IMR-90 (cell line): ENCODE data around the gene INHBE. TPM values are rescaled to one million over a fixed set of nuclear protein-coding genes. Genes with fewer than 3 reads are reported as not detected.

Source experiments
- ATAC-seq: fragments of 200-7000 bp; cut with Tn5 transposase; 2 replicates; pipeline ENCODE4 v1.9.1; 2020; ENCODE audit warnings: low read depth, mild to moderate bottlenecking, moderate library complexity
- BruUV-seq: library from RNA; stranded (reverse); fragments of 400-500 nt; replicated peaks from 2 replicates; lab custom pipeline; 2021; lab: Mats Ljungman, UMichigan
- CTCF ChIA-PET: fragments of 300-600 bp; formaldehyde crosslinking; extraction: SDS; loops from one replicate; lab custom pipeline; 2021; ENCODE audit warnings: antibody characterized with exemption; lab: Yijun Ruan, JAX
- POLR2A ChIA-PET: fragments of 300-600 bp; sonication (Branson Sonifier 250); formaldehyde crosslinking; loops from one replicate; lab custom pipeline; 2022; ENCODE audit warnings: antibody characterized with exemption; ENCODE audit not compliant: unreplicated experiment; lab: Charles Lee
- DNase-seq: peaks from one replicate; pipeline ENCODE4 v3.0.0; 2013
- H2AFZ ChIP-seq: replicated peaks from 2 replicates; pipeline ENCODE3; 2013; ENCODE audit warnings: low read length, mild to moderate bottlenecking; ENCODE audit not compliant: poor library complexity
- H2AK5ac ChIP-seq: 2 replicates; pipeline ENCODE4 v1.6.1; 2013; ENCODE audit warnings: low read depth, low read length, inconsistent platforms
- H2AK9ac ChIP-seq: replicated peaks from 2 replicates; pipeline ENCODE3; 2013; ENCODE audit warnings: mild to moderate bottlenecking, low read depth, low read length, moderate library complexity; ENCODE audit not compliant: poor library complexity
- H2BK120ac ChIP-seq: 2 replicates; pipeline ENCODE4 v1.6.1; 2013; ENCODE audit warnings: low read depth, low read length, inconsistent platforms
- H2BK15ac ChIP-seq: 3 replicates; pipeline ENCODE4 v1.6.1; 2013; ENCODE audit warnings: low read depth, low read length, inconsistent platforms
- H2BK20ac ChIP-seq: 2 replicates; pipeline ENCODE4 v1.6.1; 2013; ENCODE audit warnings: low read depth, mild to moderate bottlenecking, inconsistent platforms, low read length, moderate library complexity
- H2BK5ac ChIP-seq: 2 replicates; pipeline ENCODE4 v1.6.1; 2013; ENCODE audit warnings: mild to moderate bottlenecking, low read depth, low read length, inconsistent platforms; ENCODE audit not compliant: poor library complexity, severe bottlenecking
- H3K14ac ChIP-seq: replicated peaks from 2 replicates; pipeline ENCODE4 v1.6.1; 2013; ENCODE audit warnings: low read depth, low read length, inconsistent platforms
- H3K18ac ChIP-seq: 2 replicates; pipeline ENCODE4 v1.6.1; 2013; ENCODE audit warnings: low read depth, low read length, control low read depth
- H3K23ac ChIP-seq: 2 replicates; pipeline ENCODE4 v1.6.1; 2013; ENCODE audit warnings: low read depth, low read length, inconsistent platforms
- H3K27ac ChIP-seq: 2 replicates; pipeline ENCODE4 v1.5.1; 2013; ENCODE audit warnings: mild to moderate bottlenecking, control low read depth, low read length; ENCODE audit not compliant: insufficient read depth
- H3K27me3 ChIP-seq: 2 replicates; pipeline ENCODE4 v1.6.1; 2013; ENCODE audit warnings: low read length; ENCODE audit not compliant: control insufficient read depth, insufficient read depth
- H3K36me3 ChIP-seq: 2 replicates; pipeline ENCODE4 v1.6.1; 2013; ENCODE audit warnings: low read length, mixed read lengths; ENCODE audit not compliant: control insufficient read depth, insufficient read depth
- H3K4ac ChIP-seq: 2 replicates; pipeline ENCODE4 v1.6.1; 2013; ENCODE audit warnings: low read depth, low read length, inconsistent platforms
- H3K4me1 ChIP-seq: 2 replicates; pipeline ENCODE4 v1.6.1; 2013; ENCODE audit warnings: low read length, mixed read lengths; ENCODE audit not compliant: control insufficient read depth, insufficient read depth
- H3K4me2 ChIP-seq: 2 replicates; pipeline ENCODE4 v1.6.1; 2013; ENCODE audit warnings: low read depth, mild to moderate bottlenecking, control low read depth, low read length, moderate library complexity
- H3K4me3 ChIP-seq: 2 replicates; pipeline ENCODE4 v1.5.1; 2013; ENCODE audit warnings: low read depth, mild to moderate bottlenecking, control low read depth, low read length, moderate library complexity; ENCODE audit not compliant: insufficient read depth
- H3K56ac ChIP-seq: 2 replicates; pipeline ENCODE4 v1.6.1; 2013; ENCODE audit warnings: low read length, inconsistent platforms; ENCODE audit not compliant: insufficient read depth; ENCODE audit errors: extremely low read depth
- H3K79me1 ChIP-seq, 2 experiments: 2 replicates each; pipeline ENCODE4 v1.6.1; 2013; ENCODE audit warnings: low read length in 2 of 2, inconsistent platforms in 1 of 2, low read depth in 1 of 2
- H3K9ac ChIP-seq: 2 replicates; pipeline ENCODE4 v1.6.1; 2013; ENCODE audit warnings: low read depth, low read length, control low read depth
- H3K9me1 ChIP-seq: 2 replicates; pipeline ENCODE4 v1.6.1; 2013; ENCODE audit warnings: low read length, inconsistent platforms; ENCODE audit not compliant: insufficient read depth
- H3K9me3 ChIP-seq: 2 replicates; pipeline ENCODE4 v1.6.1; 2013; ENCODE audit warnings: low read length; ENCODE audit not compliant: control insufficient read depth, insufficient read depth
- H4K20me1 ChIP-seq: 2 replicates; pipeline ENCODE4 v1.6.1; 2013; ENCODE audit warnings: low read length, inconsistent platforms; ENCODE audit not compliant: insufficient read depth
- H4K5ac ChIP-seq: 2 replicates; pipeline ENCODE4 v1.6.1; 2013; ENCODE audit warnings: mild to moderate bottlenecking, low read depth, low read length, control low read depth
- H4K8ac ChIP-seq, 2 experiments: 2 replicates each; pipeline ENCODE4 v1.6.1; 2013; ENCODE audit warnings: low read depth in 2 of 2, low read length in 2 of 2, control low read depth in 1 of 2, inconsistent platforms in 1 of 2
- H4K91ac ChIP-seq: 2 replicates; pipeline ENCODE4 v1.6.1; 2013; ENCODE audit warnings: low read depth, low read length, inconsistent platforms; ENCODE audit not compliant: insufficient read depth
- CTCF ChIP-seq: conservative IDR thresholded peaks from 2 replicates; pipeline ENCODE4 v1.5.1; 2012; ENCODE audit warnings: mild to moderate bottlenecking, low read depth, low read length, improper control_type of control experiment
- MAFK ChIP-seq: IDR thresholded peaks from 2 replicates; pipeline ENCODE4 v1.6.1; 2012; ENCODE audit warnings: low read depth, low read length, improper control_type of control experiment
- MAZ ChIP-seq: IDR thresholded peaks from 2 replicates; pipeline ENCODE4 v1.6.1; 2012; ENCODE audit warnings: low read depth, mild to moderate bottlenecking, low read length, improper control_type of control experiment, moderate library complexity, borderline replicate concordance
- POLR2A ChIP-seq: IDR thresholded peaks from 2 replicates; pipeline ENCODE4 v1.6.1; 2012; ENCODE audit warnings: mild to moderate bottlenecking, low read depth, low read length
- RAD21 ChIP-seq: IDR thresholded peaks from 2 replicates; pipeline ENCODE4 v1.6.1; 2012; ENCODE audit warnings: low read length, improper control_type of control experiment
- RCOR1 ChIP-seq: IDR thresholded peaks from 2 replicates; pipeline ENCODE4 v1.6.1; 2012; ENCODE audit warnings: mild to moderate bottlenecking, low read length, improper control_type of control experiment; ENCODE audit not compliant: insufficient replicate concordance
- SMC3 ChIP-seq: fragments of 150-350 bp; IDR thresholded peaks from 2 replicates; pipeline ENCODE4 v1.6.1; 2016; ENCODE audit warnings: low read depth, mild to moderate bottlenecking, antibody characterized with exemption, low read length, moderate library complexity
- WGBS, 2 experiments: methylation state at CpG; one replicate each; pipeline versions ENCODE4 v1.1.5 to v1.1.7; 2013; ENCODE audit warnings: missing lambda C conversion rate in 2 of 2; ENCODE audit not compliant: insufficient read length in 1 of 2; ENCODE audit errors: extremely low coverage in 2 of 2; 5-methylcytosine and 5-hydroxymethylcytosine counted together
- dilution Hi-C: fragments of 300-500 bp; cut with HindIII; formaldehyde crosslinking; loops from one replicate; pipeline ENCODE4 v1.14.3; 2018; ENCODE audit warnings: low sequenced_read_pairs; ENCODE audit not compliant: unreplicated experiment
- in situ Hi-C: fragments of 300-500 bp; cut with MboI; formaldehyde crosslinking; loops from 3 replicates; pipeline ENCODE4 v1.14.3; 2019; ENCODE audit warnings: low sequenced_read_pairs, inconsistent platforms, mixed read lengths
- intact Hi-C: fragments of 100-400 bp; cut with micrococcal nuclease; formaldehyde crosslinking; loops from 2 replicates; pipeline ENCODE4 v1.10.0; 2022
- polyA plus RNA-seq, 3 experiments: library from polyadenylated mRNA; depleted of rRNA; stranded (reverse); fragments of >200 nt; gene quantifications; 2 replicates each; pipeline ENCODE4 v1.2.3, GENCODE V29; 2012; ENCODE audit warnings: low replicate concordance in 1 of 3
- total RNA-seq: library from RNA; depleted of rRNA; stranded (reverse); fragments of >200 nt; gene quantifications from 2 replicates; pipeline ENCODE4 v1.2.3, GENCODE V29; 2012

INHBE gene
- total and polyA plus RNA-seq, 2 of the 4 experiments (the other 2 are of a cell fraction) = 0.90 to 1.7 TPM

GRCh38 chr12:57456145-57456700, 1.1 kb downstream of the INHBE start:
- H2AK9ac ChIP-seq = peak overlapping the region; percentile 92
- dilution Hi-C loops (no loop called here), intact Hi-C loops (loop anchor here (5.0 kb wide), 1 partner anchor 236 kb away; the partner anchor contains the start of gene OS9), in situ Hi-C loops (no loop called here)
- POLR2A ChIA-PET = no interaction called here
- H3K56ac ChIP-seq = no peak overlapping the region
- peaks cover 26% of the 10 kb centered on the region for H3K9me1 ChIP-seq
- DNase-seq = peak; percentile 44
- no peak overlapping the region for H3K4me3 ChIP-seq
- H3K4me1 ChIP-seq = peaks cover 36% of the 10 kb centered on the region
- peak overlapping the region; percentile 92 for H3K4ac ChIP-seq
- peak overlapping the region; percentile 82 for H2BK120ac ChIP-seq
- peak overlapping the region; percentile 83 to 85; a peak in 2 of 4 replicates for H4K8ac ChIP-seq
- peak overlapping the region; percentile 3; the same call in 1 of the 2 replicates for H4K5ac ChIP-seq
- H4K20me1 ChIP-seq = no peaks in the 10 kb centered on the region
- CTCF ChIA-PET = interaction anchor here (1.0 to 1.4 kb wide), 2 partner anchors 14 to 18 kb away, joined by 3 read pairs; no protein-coding TSS in a partner anchor
- H3K27ac ChIP-seq = no peak overlapping the region
- no peak overlapping the region for H3K23ac ChIP-seq
- peaks cover 0 to 15% of the 10 kb centered on the region in 2 experiments; a peak in 1 of 4 replicates for H3K79me1 ChIP-seq
- no peak overlapping the region; the same call in 1 of the 2 replicates for H3K18ac ChIP-seq
- no peak overlapping the region for H3K9ac ChIP-seq
- H3K27me3 ChIP-seq = no peaks in the 10 kb centered on the region
- peak overlapping the region; percentile 89 for H3K14ac ChIP-seq
- no TSS peak for BruUV-seq
- H2BK20ac ChIP-seq = peak overlapping the region; percentile 76; the same call in 1 of the 2 replicates
- peak overlapping the region; percentile 88; the same call in 1 of the 2 replicates for H4K91ac ChIP-seq
- no peaks in the 10 kb centered on the region for H3K9me3 ChIP-seq
- H3K4me2 ChIP-seq = peak overlapping the region; percentile 19; the same call in 1 of the 2 replicates
- H3K36me3 ChIP-seq = no peaks in the 10 kb centered on the region
- H2AFZ ChIP-seq = peak overlapping the region; percentile 84
- H2BK5ac ChIP-seq = no peak overlapping the region
- WGBS, 2 experiments = 47% methylated on average over 4 of the region's 15 CpGs; no CpG with 5 or more reads in 1 of the 2 experiments
- ATAC-seq = no peak
- no peak overlapping the region; the same call in 2 of the 3 replicates for H2BK15ac ChIP-seq
- TF ChIP-seq SMC3 (peak; percentile 23; the same call in 1 of the 2 replicates), RAD21 (peak; percentile 35), RCOR1 (no peak), POLR2A (no peak), CTCF (peak; percentile 50), MAFK (no peak), MAZ (no peak)
- H2AK5ac ChIP-seq = peak overlapping the region; percentile 89; the same call in 1 of the 2 replicates
